NCI-H2196 treated with DMSO at 0.1 percent for 48 hours (cell line): ENCODE results near the gene SHMT2.
A peak's percentile ranks its signal among the peaks of the same experiment; 100 is the strongest.

Experiments used
- DNase-seq: peaks from one replicate; lab custom pipeline; 2025; ENCODE audit not compliant: unreplicated experiment; lab: John Stamatoyannopoulos, UW

Gene SHMT2

GRCh38 chr12:57238854-57239554, 9.5 kb downstream of the SHMT2 start:
- DNase-seq: peak; percentile 77

- DNase-seq: no peak
These were observed 10.1 kb downstream of the SHMT2 start for GRCh38 chr12:57239587-57240065.

- peak; percentile 40 for DNase-seq
These were observed 10.8 kb downstream of the SHMT2 start for GRCh38 chr12:57240066-57240921.

GRCh38 chr12:57240926-57241401, 11.5 kb downstream of the SHMT2 start:
- no peak for DNase-seq

- no peak for DNase-seq
These were observed 12.1 kb downstream of the SHMT2 start for GRCh38 chr12:57241402-57242310.

- DNase-seq: peak; percentile 85
These were observed 12.8 kb downstream of the SHMT2 start for GRCh38 chr12:57242329-57242690.

GRCh38 chr12:57242691-57243454, 13.4 kb downstream of the SHMT2 start:
- DNase-seq: peak; percentile 87

- no peak for DNase-seq
These were observed 14.2 kb downstream of the SHMT2 start for GRCh38 chr12:57243521-57244311.

GRCh38 chr12:57244312-57244696, 14.8 kb downstream of the SHMT2 start:
- no peak for DNase-seq

- DNase-seq: no peak
These were observed 17.5 kb downstream of the SHMT2 start for GRCh38 chr12:57247041-57247440.

- no peak for DNase-seq
These were observed 19.6 kb downstream of the SHMT2 start for GRCh38 chr12:57248934-57249742.

- DNase-seq: no peak
These were observed 21.0 kb downstream of the SHMT2 start for GRCh38 chr12:57250541-57250940.

GRCh38 chr12:57250956-57251355, 21.4 kb downstream of the SHMT2 start, which contains the start of gene STAC3:
Gene STAC3, minus strand, starts transcription at chr12:57251187. Its CDS starts 1,551 bp downstream, at chr12:57249636.
- DNase-seq: no peak

- no peak for DNase-seq
These were observed 25.2 kb downstream of the SHMT2 start for GRCh38 chr12:57254506-57255280.

GRCh38 chr12:57255916-57256315, 26.4 kb downstream of the SHMT2 start:
- DNase-seq: no peak

GRCh38 chr12:57258977-57259970, 29.8 kb downstream of the SHMT2 start:
- DNase-seq: no peak

GRCh38 chr12:57260366-57260765, 30.9 kb downstream of the SHMT2 start:
- DNase-seq: no peak
